HepG2 (cell line): ENCODE results near the gene HSD3B7. TPM values are rescaled to one million over a fixed set of nuclear protein-coding genes. Genes with fewer than 3 reads are reported as not detected.
A peak's percentile ranks its signal among the peaks of the same experiment; 100 is the strongest.

Experiments used
- AHR ChIP-seq: IDR thresholded peaks from 2 replicates; pipeline ENCODE4 v1.6.1; 2018; ENCODE audit warnings: missing genetic modification reagents, missing compliant biosample characterization
- ATF3 ChIP-seq: sonication (generic); formaldehyde crosslinking; IDR thresholded peaks from 2 replicates; pipeline ENCODE4 v1.4.0; 2020; ENCODE audit warnings: missing genetic modification reagents
- ATF7-NPFF ChIP-seq: sonication (generic); formaldehyde crosslinking; IDR thresholded peaks from 2 replicates; pipeline ENCODE4 v1.8.1; 2023; ENCODE audit warnings: mild to moderate bottlenecking, low read depth, missing genetic modification reagents, moderate library complexity
- CSRNP1 ChIP-seq: sonication (generic); formaldehyde crosslinking; IDR thresholded peaks from 2 replicates; pipeline ENCODE4 v1.8.1; 2023; ENCODE audit warnings: mild to moderate bottlenecking, missing genetic modification reagents
- DNMT1 ChIP-seq: sonication (generic); formaldehyde crosslinking; IDR thresholded peaks from 2 replicates; pipeline ENCODE4 v1.5.1; 2020; ENCODE audit warnings: mild to moderate bottlenecking, missing genetic modification reagents
- ERF ChIP-seq: IDR thresholded peaks from 2 replicates; pipeline ENCODE4 v1.6.1; 2018; ENCODE audit warnings: missing biosample characterization, missing genetic modification reagents
- FOXK1 ChIP-seq: sonication (generic); formaldehyde crosslinking; IDR thresholded peaks from 2 replicates; pipeline ENCODE4 v1.4.0; 2020; ENCODE audit warnings: low read depth, missing genetic modification reagents, borderline replicate concordance
- GRHL1 ChIP-seq: sonication (generic); formaldehyde crosslinking; conservative IDR thresholded peaks from 2 replicates; pipeline ENCODE4 v1.8.0; 2022; ENCODE audit warnings: missing genetic modification reagents
- HBP1 ChIP-seq: IDR thresholded peaks from 2 replicates; pipeline ENCODE4 v1.6.1; 2016; ENCODE audit warnings: low read depth, control low read depth
- KDM5B ChIP-seq: sonication (generic); formaldehyde crosslinking; IDR thresholded peaks from 2 replicates; pipeline ENCODE4 v1.4.0; 2020; ENCODE audit warnings: missing genetic modification reagents, mild to moderate bottlenecking, borderline replicate concordance
- KLF9 ChIP-seq: IDR thresholded peaks from 2 replicates; pipeline ENCODE4 v1.6.1; 2016; ENCODE audit warnings: low read depth
- MLX ChIP-seq: IDR thresholded peaks from 2 replicates; pipeline ENCODE4 v1.6.1; 2016
- RFXANK ChIP-seq: IDR thresholded peaks from 2 replicates; pipeline ENCODE4 v1.6.1; 2016
- SIX1 ChIP-seq: sonication (generic); formaldehyde crosslinking; IDR thresholded peaks from 2 replicates; pipeline ENCODE4 v1.4.0; 2020; ENCODE audit warnings: missing genetic modification reagents, borderline replicate concordance
- SMAD9 ChIP-seq: sonication (generic); formaldehyde crosslinking; IDR thresholded peaks from 2 replicates; pipeline ENCODE4 v1.5.1; 2020; ENCODE audit warnings: mild to moderate bottlenecking, missing genetic modification reagents
- ZBTB37 ChIP-seq: sonication (generic); formaldehyde crosslinking; IDR thresholded peaks from 2 replicates; pipeline ENCODE4 v1.4.0; 2020; ENCODE audit warnings: mild to moderate bottlenecking, missing genetic modification reagents
- ZFP36L2 ChIP-seq: sonication (generic); formaldehyde crosslinking; IDR thresholded peaks from 2 replicates; pipeline ENCODE4 v1.4.0; 2020; ENCODE audit warnings: missing genetic modification reagents
- ZGPAT ChIP-seq: IDR thresholded peaks from 2 replicates; pipeline ENCODE4 v1.6.1; 2016; ENCODE audit warnings: mild to moderate bottlenecking
- ZNF333 ChIP-seq: sonication (generic); formaldehyde crosslinking; IDR thresholded peaks from 2 replicates; pipeline ENCODE4 v1.4.0; 2020; ENCODE audit warnings: mild to moderate bottlenecking, missing genetic modification reagents, borderline replicate concordance
- ZNF703 ChIP-seq: sonication (generic); formaldehyde crosslinking; IDR thresholded peaks from 2 replicates; pipeline ENCODE4 v1.5.1; 2020; ENCODE audit warnings: missing genetic modification reagents, mild to moderate bottlenecking, moderate library complexity, borderline replicate concordance
- polyA plus RNA-seq, 8 experiments: library from polyadenylated mRNA; depleted of rRNA in 3 of 8; stranded (reverse) in 7 of 8; unstranded in 1 of 8; fragments of >200 nt; fragmentation: Illumina TruSeq in 4 of 8; extraction: Trizol in 4 of 8; gene quantifications; 2 replicates each; pipeline versions ENCODE4 v1.2.1 to v1.2.3, GENCODE V29; 2011 to 2016; ENCODE audit warnings: low read depth in 4 of 8, missing spikeins in 1 of 8, mixed read lengths in 1 of 8; ENCODE audit not compliant: insufficient read depth in 1 of 8
- total RNA-seq, 5 experiments: library from RNA; depleted of rRNA; stranded (reverse); fragments of >200 nt; fragmentation: Illumina TruSeq; extraction: Trizol; gene quantifications; 2 replicates each; pipeline ENCODE4 v1.2.3, GENCODE V29; 2016; ENCODE audit warnings: low read depth in 1 of 5

The HSD3B7 gene
- total and polyA plus RNA-seq, 2 of the 13 experiments (the other 11 are each of a cell fraction or from before 2014, with no cell fraction given): 32.9 to 69.7 TPM

- TF ChIP-seq RFXANK (CRISPR knock-in tag) (no peak; the same call in 1 of the 2 replicates), FOXK1 (peak; percentile 58; the same call in 1 of the 2 replicates), HBP1 (CRISPR knock-in tag) (peak; percentile 78; the same call in 1 of the 2 replicates), ERF (CRISPR knock-in tag) (peak; percentile 97), GRHL1 (CRISPR knock-in tag) (no peak), ZFP36L2 (CRISPR knock-in tag) (peak; percentile 80; the same call in 1 of the 2 replicates), KLF9 (CRISPR knock-in tag) (no peak), AHR (peak; percentile 36; the same call in 1 of the 2 replicates), ZBTB37 (CRISPR knock-in tag) (no peak), ZGPAT (CRISPR knock-in tag) (peak; percentile 89; the same call in 1 of the 2 replicates), MLX (CRISPR knock-in tag) (peak; percentile 53; the same call in 1 of the 2 replicates), ATF7-NPFF (CRISPR knock-in tag) (peak; percentile 65; the same call in 1 of the 2 replicates), CSRNP1 (CRISPR knock-in tag) (peak; percentile 95), ZNF703 (CRISPR knock-in tag) (no peak), ATF3 (CRISPR knock-in tag) (no peak), SMAD9 (CRISPR knock-in tag) (no peak), ZNF333 (CRISPR knock-in tag) (0 out of 2 replicates have a peak, but pooled peaks have one; percentile 35), DNMT1 (peak; percentile 38; the same call in 1 of the 2 replicates), KDM5B (CRISPR knock-in tag) (peak; percentile 81; the same call in 1 of the 2 replicates), SIX1 (peak; percentile 70; the same call in 1 of the 2 replicates)
Measured at GRCh38 chr16:30949650-30950515, 35.1 kb upstream of the HSD3B7 start (continued).
